ENCODE measurements around the gene GPS1. TPM values are rescaled to one million over a fixed set of nuclear protein-coding genes. Genes with fewer than 3 reads are reported as not detected.

GPS1 gene
- total RNA-seq, 1 donor from 2014 or later, result 67.1 TPM

DNA sequence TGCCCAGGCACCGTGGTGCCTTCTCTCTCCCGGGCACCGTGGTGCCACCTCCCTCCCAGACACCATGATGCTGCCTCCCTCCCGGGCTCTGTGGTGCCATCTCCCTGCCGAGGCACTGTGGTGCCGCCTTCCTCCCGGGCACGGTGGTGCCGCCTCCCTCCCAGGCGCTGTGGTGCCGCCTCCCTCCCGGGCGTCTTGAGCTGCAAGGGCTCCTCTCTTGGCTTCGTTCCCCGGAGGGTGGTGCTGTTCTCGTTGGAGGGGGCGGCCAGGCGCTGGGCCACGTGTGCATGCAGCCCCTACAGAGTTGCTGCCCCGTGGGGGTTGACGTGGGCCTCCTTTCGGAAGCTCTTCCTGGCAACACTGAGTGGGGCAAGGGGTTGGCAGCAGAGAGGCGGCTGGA, 37.3 kb upstream of the GPS1 start:
- no peak for DNase-seq (ENCODE audit: low read depth in 2 of 2)

DNA sequence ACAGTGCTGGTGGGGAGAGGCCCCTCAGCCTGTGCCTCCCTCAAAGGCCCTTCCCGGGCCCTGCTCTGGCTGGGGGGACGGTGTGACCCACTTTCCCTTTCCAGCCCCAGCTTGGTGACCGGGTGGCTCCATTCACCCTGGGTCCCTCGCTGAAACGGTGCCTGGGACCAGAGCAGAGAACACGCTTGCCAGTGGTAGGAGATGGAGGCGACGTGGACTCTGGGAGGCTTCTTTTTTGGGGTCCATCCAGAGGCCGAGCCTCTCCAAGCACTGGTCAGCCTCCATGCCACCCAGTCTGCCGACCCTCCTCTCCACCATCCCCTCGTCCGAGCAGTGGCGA, 36.8 kb upstream of the GPS1 start:
- no peak for DNase-seq (ENCODE audit: low read depth in 2 of 2)

DNA sequence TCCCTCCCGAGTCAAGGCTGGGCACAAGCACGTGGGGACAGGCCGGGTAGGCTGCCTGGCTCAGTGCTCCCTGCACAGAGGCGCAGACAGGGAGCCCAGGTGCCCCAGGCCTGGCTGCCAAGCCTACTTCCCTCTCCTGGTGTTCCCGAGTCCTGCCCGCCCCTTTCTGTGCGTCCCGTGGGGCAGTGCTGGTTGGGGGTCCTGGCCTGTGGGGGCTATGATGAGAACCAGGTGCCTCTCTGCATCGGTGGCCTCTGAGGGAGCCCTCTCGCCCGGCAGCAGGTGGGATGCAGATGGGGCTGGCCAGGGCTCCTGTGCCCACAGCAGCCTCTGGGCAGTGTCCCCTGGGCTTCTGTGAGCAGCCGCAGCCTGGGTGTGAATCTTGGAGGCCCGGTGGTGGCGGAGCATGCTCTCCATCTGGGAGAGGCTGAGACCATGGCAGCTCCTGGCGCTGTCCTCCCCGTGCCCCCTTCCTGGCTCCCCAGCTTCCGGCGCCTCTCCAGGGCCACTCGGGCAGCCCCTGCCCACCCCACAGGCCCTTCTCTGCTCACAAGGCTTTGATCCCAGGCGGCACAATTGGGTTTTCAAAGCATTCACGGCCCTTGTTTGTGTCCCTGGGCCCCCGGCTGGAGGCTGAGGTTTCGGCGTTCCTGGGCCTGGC, 36.3 kb upstream of the GPS1 start:
- DNase-seq (ENCODE audit: low read depth in 2 of 2), result no peak

DNA sequence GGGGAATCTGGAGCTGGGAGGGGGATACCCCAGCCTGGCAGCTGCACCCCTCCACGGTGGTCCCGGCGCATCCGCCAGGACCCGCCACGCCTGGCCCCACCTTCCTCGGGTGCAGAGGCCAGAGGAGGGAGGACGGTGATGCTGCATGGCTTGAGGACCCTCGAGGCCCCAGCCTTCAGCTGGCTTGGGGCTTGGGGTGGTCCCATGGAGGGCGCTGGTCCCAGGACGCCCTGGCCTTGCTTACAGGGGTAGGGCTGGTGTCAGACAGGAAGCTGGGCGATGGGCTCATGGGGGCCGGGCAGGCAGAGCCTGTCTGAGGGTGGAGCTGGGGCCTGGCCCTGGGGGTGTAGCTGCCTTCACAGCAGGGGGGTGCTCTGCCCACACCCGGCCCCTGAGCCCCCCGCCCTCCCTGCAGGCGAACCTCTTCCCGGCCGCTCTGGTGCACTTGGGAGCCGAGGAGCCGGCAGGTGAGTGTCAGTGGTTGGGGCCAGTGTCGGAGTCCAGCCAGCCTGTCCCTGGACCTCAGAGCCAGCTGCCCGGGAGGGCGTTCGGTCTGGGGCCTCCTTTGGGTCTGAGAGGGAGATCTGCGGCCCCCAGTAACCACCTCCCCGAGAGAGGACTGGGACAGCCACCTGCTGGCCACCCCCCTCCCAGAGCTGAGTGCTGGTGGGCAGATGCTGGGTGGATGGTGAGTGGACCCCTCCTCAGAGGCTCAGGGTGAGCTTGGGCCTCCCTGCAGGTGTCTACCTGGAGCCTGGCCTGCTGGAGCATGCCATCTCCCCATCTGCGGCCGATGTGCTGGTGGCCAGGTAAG, 35.4 kb upstream of the GPS1 start:
- no peak for DNase-seq (ENCODE audit: low read depth in 2 of 2)

DNA sequence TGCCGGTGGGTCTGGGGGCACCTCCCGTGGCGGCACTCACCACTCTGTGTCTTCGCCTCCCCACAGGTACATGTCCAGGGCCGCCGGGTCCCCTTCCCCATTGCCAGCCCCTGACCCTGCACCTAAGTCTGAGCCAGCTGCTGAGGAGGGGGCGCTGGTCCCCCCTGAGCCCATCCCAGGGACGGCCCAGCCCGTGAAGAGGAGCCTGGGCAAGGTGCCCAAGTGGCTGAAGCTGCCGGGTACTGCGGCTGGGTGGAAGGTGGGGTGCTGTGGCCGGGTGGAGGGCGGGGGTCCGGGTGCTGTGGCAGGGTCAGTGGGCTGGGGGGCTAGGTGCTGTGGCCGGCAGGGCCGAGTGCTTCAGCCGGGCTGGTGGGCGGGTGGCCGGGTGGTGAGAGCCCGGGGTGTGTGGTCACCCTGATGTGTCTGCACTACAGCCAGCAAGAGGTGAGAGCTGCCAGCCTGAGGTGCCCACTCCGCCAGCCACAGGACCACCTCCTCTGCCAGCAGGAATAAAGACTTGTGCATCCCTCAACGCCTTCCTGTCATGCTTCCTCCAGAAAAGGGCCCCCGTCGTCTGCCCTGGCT, 34.7 kb upstream of the GPS1 start:
- no peak for DNase-seq (ENCODE audit: low read depth in 2 of 2)

DNA sequence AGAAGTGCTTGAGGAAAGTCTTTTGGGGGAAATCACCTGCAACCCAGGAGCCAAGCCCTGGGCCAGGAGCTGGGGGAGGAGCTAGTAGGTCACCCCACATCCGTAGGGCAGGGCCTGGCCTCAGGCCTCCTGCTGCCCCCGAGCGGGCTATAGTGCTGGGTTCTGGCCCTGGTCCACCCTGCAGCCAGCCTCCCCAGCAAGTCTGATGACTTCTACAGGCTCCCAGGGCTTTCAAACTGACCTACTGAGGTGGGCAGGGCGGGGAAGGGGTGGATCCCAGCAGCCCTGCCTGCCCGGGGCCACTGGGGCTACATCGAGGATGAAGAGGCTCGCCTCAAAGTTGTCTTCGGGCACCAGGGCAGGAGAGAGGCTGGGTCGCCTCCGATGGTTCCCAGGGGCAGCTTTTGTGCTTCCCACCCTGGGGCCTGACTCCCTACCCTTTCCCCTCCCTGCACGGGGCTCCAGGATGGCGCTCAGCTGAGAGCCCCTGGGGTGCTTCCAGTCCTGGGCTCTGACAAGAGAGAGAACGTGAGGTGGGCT, 34.0 kb upstream of the GPS1 start:
- no peak for DNase-seq (ENCODE audit: low read depth in 2 of 2)

DNA sequence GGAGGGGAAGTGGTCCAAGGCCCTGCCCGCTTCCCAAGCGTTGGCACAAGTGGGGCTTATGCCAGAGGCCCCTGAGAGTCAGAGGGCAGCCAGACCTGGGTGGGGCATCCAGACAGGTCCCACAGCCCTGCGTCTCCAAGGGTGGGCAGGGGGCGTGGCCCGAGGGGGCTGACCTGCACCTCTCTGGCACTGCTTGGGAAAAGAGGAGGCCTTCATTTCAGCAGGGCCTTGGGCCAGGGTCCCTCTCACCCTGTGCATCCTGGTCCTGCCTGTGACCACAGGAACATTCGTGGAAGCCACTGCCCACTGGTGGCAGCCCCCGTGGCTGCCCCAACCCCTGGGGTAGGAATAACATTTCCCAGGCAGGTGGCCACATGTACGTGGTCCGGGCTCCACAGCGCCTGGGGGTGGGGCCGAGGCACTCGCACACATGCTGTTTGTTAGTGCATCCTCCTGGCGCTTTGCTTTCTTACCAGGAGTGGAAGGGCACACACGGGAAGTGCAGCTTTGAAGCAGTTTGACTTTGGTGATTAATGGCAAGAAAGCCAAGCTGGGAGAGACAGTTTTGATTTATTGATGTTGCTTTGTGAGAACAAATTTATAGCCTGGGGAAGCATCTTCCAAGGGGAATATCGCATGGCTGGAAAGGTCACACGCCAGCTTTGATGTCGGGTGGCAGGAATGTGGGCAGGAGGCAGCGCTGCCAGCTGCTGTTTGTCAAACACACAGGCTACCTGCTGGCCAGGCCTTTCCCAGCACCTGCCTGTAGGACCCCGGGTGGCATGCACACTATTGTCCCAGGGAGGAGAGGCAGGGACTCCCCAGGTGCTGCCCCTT, 33.3 kb upstream of the GPS1 start:
- DNase-seq (ENCODE audit: low read depth in 2 of 2), result no peak

DNA sequence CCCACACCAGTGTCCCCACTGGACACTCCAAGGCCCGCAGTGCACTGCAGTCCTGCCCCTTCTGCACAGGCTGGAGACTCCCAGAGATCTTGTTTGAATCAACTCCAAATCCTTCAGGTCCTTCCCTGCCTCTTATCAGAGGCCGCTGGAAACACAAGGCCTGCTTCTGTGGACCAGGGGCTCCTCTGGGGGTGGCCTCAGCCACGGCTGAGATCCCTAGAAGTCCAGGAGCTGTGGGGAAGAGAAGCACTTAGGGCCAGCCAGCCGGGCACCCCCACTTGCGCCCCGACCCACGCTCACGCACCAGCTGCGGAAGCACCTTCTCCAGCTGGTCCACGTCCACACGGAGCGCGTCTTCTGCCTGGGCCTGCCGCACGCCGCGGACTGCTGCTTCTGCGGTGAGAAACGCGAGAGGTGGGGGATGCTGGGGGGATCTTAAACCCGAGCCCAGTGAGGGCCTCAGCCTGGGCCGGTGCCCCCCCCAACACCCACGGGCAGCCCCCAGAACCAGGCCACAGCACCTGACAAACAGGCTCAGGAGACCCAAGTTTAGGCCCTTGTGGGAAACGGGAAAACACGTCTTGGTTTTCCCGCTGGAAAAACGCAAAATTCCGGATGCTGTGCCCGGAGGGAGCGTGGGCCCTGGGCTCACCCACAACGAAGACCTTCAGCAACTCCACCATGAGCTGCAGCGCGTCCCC, 32.6 kb upstream of the GPS1 start:
- no peak for DNase-seq (ENCODE audit: low read depth in 2 of 2)

DNA sequence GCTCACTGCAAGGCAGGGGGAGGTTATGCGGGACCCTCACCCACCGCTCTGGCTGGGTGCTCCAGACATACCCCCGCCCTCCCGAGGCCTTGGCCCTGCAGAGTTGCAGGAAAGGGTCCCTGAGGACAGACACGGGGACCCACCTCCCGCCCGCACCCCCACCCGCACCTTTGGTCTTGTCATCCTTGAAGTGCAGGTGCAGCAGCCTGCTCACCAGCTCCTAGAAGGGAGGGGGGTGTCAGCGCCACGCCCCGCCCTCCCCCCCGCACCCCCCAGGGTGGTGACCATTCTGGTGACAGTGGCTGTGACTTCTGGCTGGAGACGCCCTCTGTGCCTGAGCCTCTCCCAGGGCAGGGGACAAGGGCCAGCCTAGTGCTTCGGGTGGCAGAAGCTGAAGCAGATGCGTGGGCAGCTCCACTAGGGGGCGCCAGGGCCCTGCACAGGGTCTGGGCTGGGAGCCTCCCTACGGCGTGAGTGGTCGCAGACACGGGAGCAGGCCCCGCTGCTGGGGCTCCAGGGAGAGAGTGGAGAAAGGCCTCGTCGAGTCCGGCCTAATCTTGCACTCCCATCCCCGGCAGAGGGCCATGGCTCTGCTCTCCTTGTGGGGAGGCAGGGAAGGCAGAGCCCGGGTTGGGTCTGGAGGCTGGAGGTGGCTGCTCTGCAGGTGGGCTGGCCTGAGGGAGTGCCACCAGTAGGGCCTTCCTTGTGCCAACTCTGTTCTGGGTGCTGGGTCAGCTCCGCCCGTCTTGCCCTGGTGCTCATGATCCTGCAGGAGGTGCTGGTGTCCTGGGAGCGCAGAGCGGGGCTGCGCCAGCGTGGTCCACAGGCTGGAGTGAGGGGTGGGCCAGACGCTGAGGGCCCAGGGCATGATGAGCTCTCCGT, 31.8 kb upstream of the GPS1 start:
- peak in 1 of 2 donors; percentile 60 for DNase-seq (ENCODE audit: low read depth in 2 of 2)

DNA sequence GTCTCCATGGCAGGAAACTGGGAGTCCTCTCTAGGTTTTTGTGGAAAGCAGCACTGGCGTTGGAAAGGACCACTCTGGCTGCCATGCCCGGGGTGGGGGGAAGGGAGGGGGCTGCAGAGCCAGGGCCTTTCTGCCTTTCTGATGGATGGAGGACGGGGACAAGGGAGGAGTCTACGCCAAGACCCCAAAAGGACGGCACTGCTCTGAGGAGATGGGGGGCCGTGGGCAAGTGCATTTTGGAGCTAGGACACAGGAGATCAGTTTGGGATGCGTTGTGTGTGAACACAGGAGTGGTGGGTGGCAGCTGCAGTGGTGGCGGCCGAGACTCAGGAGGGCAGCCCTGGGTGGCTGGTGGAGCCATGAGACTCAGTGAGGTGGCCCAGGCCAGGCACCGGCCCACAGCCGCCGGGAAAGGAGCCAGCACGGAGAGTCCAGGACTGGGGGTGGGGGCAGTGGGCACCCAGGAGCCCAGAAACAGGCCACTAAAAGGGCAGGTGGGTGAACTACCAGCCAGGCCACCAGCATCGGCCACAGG, 31.1 kb upstream of the GPS1 start:
- no peak for DNase-seq (ENCODE audit: low read depth in 2 of 2)

DNA sequence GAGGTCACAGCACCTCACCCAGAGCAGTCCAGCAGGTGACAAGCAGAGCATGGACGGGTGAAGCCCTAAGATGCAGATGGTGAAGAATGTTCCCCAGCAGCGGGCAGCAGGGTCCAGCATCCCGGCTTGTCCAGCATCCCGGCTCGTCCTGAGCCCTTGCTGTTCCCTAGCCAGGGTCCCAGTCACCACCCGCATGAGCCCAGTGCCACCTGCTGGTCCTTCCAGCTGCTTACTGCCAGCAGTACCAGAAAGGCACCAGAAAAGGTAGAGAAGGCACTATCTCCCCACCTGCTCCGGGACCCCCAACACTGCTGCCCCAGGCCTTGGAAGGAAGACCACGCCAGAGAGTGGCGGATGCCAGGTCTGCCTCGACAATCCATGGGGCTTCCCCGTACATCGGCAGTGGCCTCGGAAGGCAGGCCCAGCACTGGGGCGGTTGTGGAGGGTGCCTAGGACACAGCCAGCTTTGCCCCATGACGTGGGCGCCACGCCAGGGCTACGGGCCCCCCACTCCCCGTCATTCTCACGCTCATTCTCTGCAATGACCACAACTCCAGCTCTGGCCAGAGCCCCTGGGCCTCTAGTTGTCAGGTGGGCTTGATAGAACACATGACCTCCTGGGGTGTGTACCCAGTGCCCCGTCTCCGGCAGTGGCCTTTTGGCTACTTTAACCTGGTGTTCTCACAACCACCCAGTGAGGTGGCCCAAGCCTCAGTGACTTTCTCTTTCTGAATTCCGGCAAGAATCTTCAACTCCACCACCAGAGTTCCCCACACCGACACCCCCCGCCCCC, 30.4 kb upstream of the GPS1 start:
- peak; percentile 68 to 78 for DNase-seq (ENCODE audit: low read depth in 2 of 2)

DNA sequence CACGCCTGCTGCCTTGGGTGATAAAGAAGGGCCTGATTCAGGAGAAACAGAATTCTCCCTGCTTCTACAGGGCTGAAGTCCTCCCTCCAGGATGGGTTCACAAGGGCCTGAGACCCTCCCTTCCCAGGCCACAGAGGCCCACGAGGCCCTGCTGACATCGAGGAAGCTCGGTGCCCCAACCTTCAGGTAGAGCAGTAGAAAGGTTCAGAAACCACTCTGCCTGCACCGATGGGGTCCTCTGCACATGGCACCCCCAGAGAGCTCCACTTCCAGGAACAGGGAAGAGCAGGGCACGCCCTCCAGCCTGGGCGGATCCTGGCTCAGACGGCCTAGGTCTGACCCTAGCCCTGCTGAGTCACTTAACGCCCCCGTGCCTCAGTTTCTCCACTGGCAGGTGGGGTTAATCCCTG, 29.8 kb upstream of the GPS1 start:
- no peak for DNase-seq (ENCODE audit: low read depth in 2 of 2)

DNA sequence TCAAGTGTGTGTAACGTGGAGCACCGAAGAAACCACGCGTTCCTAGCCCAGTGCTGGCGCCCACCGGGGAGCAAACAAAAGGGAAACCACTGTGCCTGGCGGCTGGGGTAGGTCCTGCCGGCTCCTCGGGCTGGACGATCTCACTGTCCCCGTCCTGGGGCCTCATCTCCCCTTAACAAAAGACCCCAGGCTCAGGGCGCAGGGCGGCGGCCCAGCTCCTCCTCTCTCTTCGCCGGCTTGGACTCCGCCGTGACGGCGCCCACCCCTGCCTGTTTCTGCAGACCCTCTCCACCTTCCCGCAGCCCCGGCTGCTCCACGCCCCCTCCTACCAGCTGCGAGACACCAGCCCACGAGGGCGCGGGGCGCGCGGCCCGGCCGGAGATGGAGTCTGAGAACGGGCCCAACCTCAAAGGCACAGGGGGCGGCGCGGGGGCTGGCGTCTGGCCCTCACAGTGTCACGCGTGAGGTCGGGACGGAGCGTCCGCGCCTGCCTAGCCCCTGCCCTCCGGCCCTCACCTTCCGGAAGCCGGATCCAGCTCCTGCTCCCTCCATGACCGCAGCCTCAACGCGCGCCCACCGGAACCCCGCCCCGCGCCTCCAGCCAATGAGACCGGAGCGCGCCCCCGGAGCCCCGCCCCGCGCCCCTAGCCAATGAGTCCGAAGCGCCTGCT, 29.3 kb upstream of the GPS1 start, which contains the start of gene CENPX:
Gene CENPX, minus strand, starts transcription at position 569 of the 671 bp plus-strand sequence. Its CDS starts 17 bp downstream, at position 552.
- peak in 1 of 2 donors; percentile 12 for DNase-seq (ENCODE audit: low read depth in 2 of 2)

DNA sequence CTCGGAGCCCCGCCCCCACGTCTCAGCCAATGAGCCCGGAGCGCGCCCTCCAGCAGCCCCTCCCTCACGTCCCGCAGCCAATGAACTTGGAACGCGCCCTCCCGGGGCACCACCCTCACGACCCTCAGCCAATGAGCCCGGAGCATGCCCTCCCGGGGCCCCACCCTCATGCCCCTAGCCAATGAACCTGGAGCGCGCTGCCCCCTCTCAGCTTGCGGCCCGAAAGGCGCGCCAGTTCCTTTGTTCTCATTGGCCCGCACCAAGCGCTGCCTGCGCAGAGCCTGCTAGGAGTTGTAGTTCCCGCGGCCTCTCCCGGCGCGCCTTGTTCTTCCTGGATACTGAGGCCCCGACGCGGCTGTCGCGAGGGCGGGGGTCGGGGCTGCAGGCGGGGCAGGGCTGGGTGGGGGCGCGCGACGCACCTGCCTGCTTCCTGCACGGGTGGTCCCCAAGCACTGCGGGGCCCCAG, 28.7 kb upstream of the GPS1 start, which contains the start of gene LRRC45:
Gene LRRC45, plus strand, starts transcription at position 325 of the 466 bp plus-strand sequence. CDS start 339 bp downstream, outside the sequence.
- DNase-seq (ENCODE audit: low read depth in 2 of 2), result peak; percentile 97 to 100

DNA sequence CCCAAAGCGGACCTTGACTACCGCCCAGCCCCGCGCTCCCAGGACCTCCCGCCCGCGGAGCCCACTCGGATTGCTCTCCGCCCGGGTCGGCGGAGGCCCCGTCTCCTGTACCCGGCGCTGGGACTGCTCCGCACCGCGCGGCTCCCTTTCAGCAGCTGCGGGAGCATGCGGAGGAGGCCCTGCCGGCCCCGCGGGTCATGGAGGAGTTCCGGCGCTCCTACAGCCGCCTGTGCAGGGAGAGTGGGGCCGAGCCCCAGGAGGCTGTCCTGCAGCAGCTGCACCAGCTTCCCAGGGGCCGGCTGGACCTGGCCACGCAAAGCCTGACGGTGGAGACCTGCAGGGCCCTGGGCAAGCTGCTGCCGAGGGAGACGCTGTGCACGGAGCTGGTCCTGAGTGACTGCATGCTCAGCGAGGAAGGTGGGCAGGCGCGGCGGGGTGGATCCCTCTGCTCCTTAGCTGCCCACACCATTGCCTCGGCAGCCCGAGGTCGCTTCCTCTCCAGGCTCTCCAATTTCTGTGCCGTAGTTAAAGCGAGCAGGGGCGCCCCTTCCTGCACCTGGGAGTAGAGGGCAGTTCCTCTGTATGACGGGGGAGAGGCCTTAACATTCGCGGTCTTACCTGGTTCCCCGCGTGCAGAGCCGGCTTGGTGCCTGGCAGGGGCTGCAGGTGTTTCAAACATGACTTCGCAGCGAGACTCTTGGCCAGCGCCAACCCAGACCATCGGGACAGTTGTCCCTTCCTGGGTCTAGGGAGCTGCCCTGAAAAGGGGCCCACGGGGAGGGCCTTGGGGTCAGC, 28.1 kb upstream of the GPS1 start:
- no peak for DNase-seq (ENCODE audit: low read depth in 2 of 2)

DNA sequence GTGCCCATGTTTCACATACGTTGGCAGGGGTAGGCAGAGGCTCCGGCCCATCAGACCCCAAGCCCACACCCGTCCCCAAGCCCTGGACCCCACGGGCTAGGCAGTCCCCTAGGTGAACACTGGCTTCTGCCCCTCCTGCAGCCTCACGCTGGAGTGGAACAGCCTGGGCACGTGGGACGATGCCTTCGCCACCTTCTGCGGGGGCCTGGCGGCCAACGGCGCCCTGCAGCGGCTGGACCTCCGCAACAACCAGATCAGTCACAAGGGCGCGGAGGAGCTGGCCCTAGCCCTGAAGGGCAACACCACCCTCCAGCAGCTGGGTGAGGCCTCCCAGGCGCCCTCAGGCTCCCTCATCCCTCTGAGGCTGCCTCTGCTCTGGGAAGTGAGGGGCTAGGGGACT, 26.8 kb upstream of the GPS1 start:
- DNase-seq (ENCODE audit: low read depth in 2 of 2), result no peak

Measured in dermis microvascular lymphatic vessel endothelial cell (primary cell).